Liver (tissue), 9 donors: ENCODE data around the gene FGF5. TPM values are rescaled to one million over a fixed set of nuclear protein-coding genes. Genes with fewer than 3 reads are reported as not detected.

Source experiments
- DNase-seq: peaks from one replicate; pipeline ENCODE4 v3.0.0-alpha.2; 2017; ENCODE audit warnings: low spot score
- H3K27ac ChIP-seq, 2 donors: one replicate each; pipeline ENCODE4 v1.7.0; 2013; ENCODE audit warnings: inconsistent platforms in 2 of 2, low read length in 2 of 2, control low read depth in 1 of 2, low read depth in 1 of 2, mild to moderate bottlenecking in 1 of 2
- H3K27me3 ChIP-seq, 4 donors: one replicate each; pipeline versions ENCODE4 v1.6.1 to v1.7.0; 2013; ENCODE audit warnings: low read length in 3 of 4, inconsistent platforms in 1 of 4, mild to moderate bottlenecking in 1 of 4, moderate library complexity in 1 of 4; ENCODE audit not compliant: control insufficient read depth in 4 of 4, insufficient read depth in 4 of 4
- H3K36me3 ChIP-seq, 4 donors: one replicate each; pipeline versions ENCODE4 v1.6.1 to v1.7.0; 2013; ENCODE audit warnings: low read length in 3 of 4, mild to moderate bottlenecking in 3 of 4, low read depth in 1 of 4, moderate library complexity in 1 of 4; ENCODE audit not compliant: control insufficient read depth in 4 of 4, insufficient read depth in 3 of 4
- H3K4me1 ChIP-seq, 4 donors: one replicate each; pipeline versions ENCODE4 v1.6.1 to v1.7.0; 2013; ENCODE audit warnings: low read length in 3 of 4, mild to moderate bottlenecking in 3 of 4, moderate library complexity in 1 of 4; ENCODE audit not compliant: control insufficient read depth in 4 of 4, insufficient read depth in 4 of 4
- H3K4me3 ChIP-seq, 3 donors: one replicate each; pipeline versions ENCODE4 v1.6.1 to v1.7.0; 2013; ENCODE audit warnings: low read length in 3 of 3, control low read depth in 1 of 3, low read depth in 1 of 3, mild to moderate bottlenecking in 1 of 3
- H3K9ac ChIP-seq, 2 donors: one replicate each; pipeline ENCODE4 v1.7.0; 2013; ENCODE audit warnings: low read length in 2 of 2, mild to moderate bottlenecking in 2 of 2, moderate library complexity in 2 of 2, control low read depth in 1 of 2, low read depth in 1 of 2
- H3K9me3 ChIP-seq, 4 donors: one replicate each; pipeline versions ENCODE4 v1.6.1 to v1.7.0; 2013; ENCODE audit warnings: low read length in 3 of 4; ENCODE audit not compliant: control insufficient read depth in 4 of 4
- CTCF ChIP-seq: fragments of 150-350 bp; IDR thresholded peaks from 2 replicates; pipeline ENCODE4 v1.5.1; 2017; ENCODE audit warnings: improper control_type of control experiment, low read depth, low read length; ENCODE audit not compliant: missing input control
- FOXA2 ChIP-seq: IDR thresholded peaks from 2 replicates; pipeline ENCODE4 v1.6.1; 2016; ENCODE audit warnings: antibody characterized with exemption
- JUND ChIP-seq, 2 donors: IDR thresholded peaks; 2 replicates each; pipeline ENCODE4 v1.6.1; 2016; ENCODE audit warnings: antibody characterized with exemption in 2 of 2
- NR2F2 ChIP-seq: IDR thresholded peaks from 2 replicates; pipeline ENCODE4 v1.6.1; 2016; ENCODE audit warnings: antibody characterized with exemption
- RAD21 ChIP-seq, 2 donors: IDR thresholded peaks; 2 replicates each; pipeline ENCODE4 v1.6.1; 2016; ENCODE audit warnings: antibody characterized with exemption in 2 of 2, mild to moderate bottlenecking in 2 of 2
- TAF1 ChIP-seq: conservative IDR thresholded peaks from 2 replicates; pipeline ENCODE4 v1.6.1; 2016; ENCODE audit warnings: antibody characterized with exemption, mild to moderate bottlenecking
- WGBS: extraction: QIAGEN DNeasy Blood & Tissue Kit; methylation state at CpG from one replicate; pipeline ENCODE4 v1.1.7; 2013; 5-methylcytosine and 5-hydroxymethylcytosine counted together
- polyA plus RNA-seq, 2 donors: library from polyadenylated mRNA; stranded (reverse) in 1 of 2; unstranded in 1 of 2; fragments of 200-250 nt in 1 of 2; fragments of >200 nt in 1 of 2; fragmentation: Nextera tagmentation in 1 of 2; extraction: Ambion mirVana in 1 of 2; gene quantifications; one replicate each; pipeline versions ENCODE4 v1.2.1 to v1.2.3, GENCODE V29; 2013 to 2015
- total RNA-seq, 2 donors: library from RNA; depleted of rRNA; stranded (reverse); fragments of >200 nt; gene quantifications; one replicate each; pipeline ENCODE4 v1.2.3, GENCODE V29; 2014
- TF ChIP-seq, protein P1 (sequence below): IDR thresholded peaks from 2 replicates; pipeline ENCODE4 v1.6.1; 2016; ENCODE audit warnings: antibody characterized with exemption
- donor health status: healthy.
- donor health status: healthy.
- donor health status: healthy.
- donor health status: healthy.
- donor health status: healthy.

Gene FGF5
- total and polyA plus RNA-seq, 4 donors = 0.03 TPM; not detected in 3

DNA sequence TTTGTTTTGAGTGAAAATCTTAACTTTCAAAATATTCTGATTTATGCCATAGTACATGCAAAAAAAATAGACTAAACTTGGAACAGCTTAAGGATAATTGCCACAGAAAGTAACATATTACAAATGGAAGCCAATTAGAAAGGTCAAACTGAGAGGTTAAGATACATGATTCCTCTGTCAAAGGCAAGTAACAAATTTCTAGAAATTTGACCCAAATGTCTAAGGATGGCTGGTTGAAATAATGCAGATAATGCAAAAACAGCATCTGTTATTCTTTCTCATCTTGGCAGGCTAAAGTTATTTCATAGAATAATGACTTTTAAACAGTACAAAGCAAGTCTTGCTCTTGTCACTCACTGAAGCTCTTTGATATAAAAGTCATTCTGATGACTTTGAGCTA lies 10.5 kb downstream of the FGF5 start (continued):
- TF ChIP-seq CTCF (no peak), TAF1 (no peak), JUND (IDR thresholded peaks at IDR 0.05) (no peak), FOXA2 (no peak), NR2F2 (no peak)
- TF ChIP-seq, protein P1, sequence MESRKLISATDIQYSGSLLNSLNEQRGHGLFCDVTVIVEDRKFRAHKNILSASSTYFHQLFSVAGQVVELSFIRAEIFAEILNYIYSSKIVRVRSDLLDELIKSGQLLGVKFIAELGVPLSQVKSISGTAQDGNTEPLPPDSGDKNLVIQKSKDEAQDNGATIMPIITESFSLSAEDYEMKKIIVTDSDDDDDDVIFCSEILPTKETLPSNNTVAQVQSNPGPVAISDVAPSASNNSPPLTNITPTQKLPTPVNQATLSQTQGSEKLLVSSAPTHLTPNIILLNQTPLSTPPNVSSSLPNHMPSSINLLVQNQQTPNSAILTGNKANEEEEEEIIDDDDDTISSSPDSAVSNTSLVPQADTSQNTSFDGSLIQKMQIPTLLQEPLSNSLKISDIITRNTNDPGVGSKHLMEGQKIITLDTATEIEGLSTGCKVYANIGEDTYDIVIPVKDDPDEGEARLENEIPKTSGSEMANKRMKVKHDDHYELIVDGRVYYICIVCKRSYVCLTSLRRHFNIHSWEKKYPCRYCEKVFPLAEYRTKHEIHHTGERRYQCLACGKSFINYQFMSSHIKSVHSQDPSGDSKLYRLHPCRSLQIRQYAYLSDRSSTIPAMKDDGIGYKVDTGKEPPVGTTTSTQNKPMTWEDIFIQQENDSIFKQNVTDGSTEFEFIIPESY = no peak

GRCh38 chr4:80279751-80280150 lies 13.3 kb downstream of the FGF5 start:
- WGBS = 93% methylated on average over 1 of the region's 1 CpG
- H3K36me3 ChIP-seq = no peaks in the 10 kb centered on the region

More at GRCh38 chr4:80279751-80280150, 13.3 kb downstream of the FGF5 start:
- Histone ChIP-seq H3K9me3 (no peaks in the 10 kb centered on the region), H3K4me3 (no peak overlapping the region), H3K27me3 (peaks cover 0 to 3% (median 1%) of the 10 kb centered on the region in 4 donors), H3K4me1 (no peaks in the 10 kb centered on the region), H3K9ac (no peak overlapping the region), H3K27ac (no peak overlapping the region)
- TF ChIP-seq RAD21 (IDR thresholded peaks at IDR 0.05) (no peak), CTCF (no peak)
- TF ChIP-seq, protein P1 = no peak
- no peak for DNase-seq
